Hepatocyte (in vitro differentiated cells): Measurements from ENCODE around the gene ATG16L2. TPM values are rescaled to one million over a fixed set of nuclear protein-coding genes. Genes with fewer than 3 reads are reported as not detected.

ENCODE experiments used
- DNase-seq: peaks from one replicate; pipeline ENCODE4 v3.0.0-alpha.2; 2016; ENCODE audit warnings: low spot score
- H2AFZ ChIP-seq: fragments of 200-600 bp; sonication (generic); 2 replicates; pipeline ENCODE4 v1.6.0; 2016; ENCODE audit warnings: antibody characterized with exemption, mild to moderate bottlenecking
- H3K27ac ChIP-seq: fragments of 200-600 bp; sonication (generic); 2 replicates; pipeline ENCODE4 v1.5.1; 2016; ENCODE audit warnings: mild to moderate bottlenecking
- H3K27me3 ChIP-seq: fragments of 200-600 bp; sonication (generic); 2 replicates; pipeline ENCODE4 v1.6.1; 2016
- H3K36me3 ChIP-seq: fragments of 200-600 bp; sonication (generic); replicated peaks from 2 replicates; pipeline ENCODE4 v1.5.1; 2016; ENCODE audit warnings: low read depth; ENCODE audit not compliant: insufficient read depth
- H3K4me1 ChIP-seq: fragments of 200-600 bp; sonication (generic); 2 replicates; pipeline ENCODE4 v1.5.1; 2016; ENCODE audit warnings: mild to moderate bottlenecking, moderate library complexity; ENCODE audit not compliant: insufficient read depth
- H3K4me2 ChIP-seq: fragments of 200-600 bp; sonication (generic); 2 replicates; pipeline ENCODE4 v1.6.0; 2016
- H3K4me3 ChIP-seq: fragments of 200-600 bp; sonication (generic); 2 replicates; pipeline ENCODE4 v1.5.1; 2016; ENCODE audit warnings: mild to moderate bottlenecking
- H3K79me2 ChIP-seq: fragments of 200-600 bp; sonication (generic); 2 replicates; pipeline ENCODE4 v1.6.0; 2017; ENCODE audit warnings: mild to moderate bottlenecking
- H3K9me2 ChIP-seq: fragments of 200-600 bp; sonication (generic); replicated peaks from 2 replicates; pipeline ENCODE4 v1.6.0; 2017; ENCODE audit warnings: mild to moderate bottlenecking; ENCODE audit not compliant: insufficient read depth
- H3K9me3 ChIP-seq: fragments of 200-600 bp; sonication (generic); 2 replicates; pipeline ENCODE4 v1.5.1; 2016; ENCODE audit warnings: low read depth, mild to moderate bottlenecking
- H4K20me1 ChIP-seq: fragments of 200-600 bp; sonication (generic); 2 replicates; pipeline ENCODE4 v1.6.0; 2016; ENCODE audit warnings: mild to moderate bottlenecking; ENCODE audit not compliant: insufficient read depth, poor library complexity, severe bottlenecking
- CTCF ChIP-seq: fragments of 200-600 bp; sonication (generic); IDR thresholded peaks from 2 replicates; pipeline ENCODE4 v1.5.1; 2016; ENCODE audit warnings: antibody characterized with exemption, mild to moderate bottlenecking; ENCODE audit not compliant: poor library complexity
- EZH2 ChIP-seq: fragments of 200-600 bp; sonication (generic); IDR thresholded peaks from 2 replicates; pipeline ENCODE4 v1.6.1; 2016; ENCODE audit warnings: antibody characterized with exemption, mild to moderate bottlenecking, borderline replicate concordance
- EZH2phosphoT487 ChIP-seq: fragments of 200-600 bp; sonication (generic); IDR thresholded peaks from one replicate; pipeline ENCODE4 v1.6.1; 2018; ENCODE audit warnings: antibody characterized with exemption, mild to moderate bottlenecking, low read depth, moderate library complexity; ENCODE audit not compliant: unreplicated experiment, severe bottlenecking
- WGBS: methylation state at CpG from one replicate; pipeline ENCODE4 v1.1.6; 2016; ENCODE audit warnings: low lambda C conversion rate; ENCODE audit errors: missing lambda C conversion rate; 5-methylcytosine and 5-hydroxymethylcytosine counted together
- polyA plus RNA-seq: library from polyadenylated mRNA; unstranded; fragments of >200 nt; fragmentation: Nextera tagmentation; extraction: Ambion mirVana; gene quantifications from 2 replicates; pipeline ENCODE4 v1.2.1, GENCODE V29; 2016
- total RNA-seq: library from RNA; depleted of rRNA; stranded (reverse); fragments of >200 nt; gene quantifications from 2 replicates; pipeline ENCODE4 v1.2.3, GENCODE V29; 2014

ATG16L2 gene
- total and polyA plus RNA-seq, 2 experiments from 2014 or later = 11.5 to 20.3 TPM

GRCh38 chr11:72816404-72816990, 2.3 kb downstream of the ATG16L2 start:
- H3K9me2 ChIP-seq = no peaks in the 10 kb centered on the region
- peaks cover 31% of the 10 kb centered on the region for H3K79me2 ChIP-seq
- H3K4me1 ChIP-seq = peaks cover 35% of the 10 kb centered on the region
- H2AFZ ChIP-seq = no peak overlapping the region
- no peaks in the 10 kb centered on the region for H3K9me3 ChIP-seq
- H3K4me2 ChIP-seq = no peak overlapping the region
- no peak for DNase-seq
- no peaks in the 10 kb centered on the region for H3K27me3 ChIP-seq
- no peaks in the 10 kb centered on the region for H4K20me1 ChIP-seq
- H3K36me3 ChIP-seq = no peaks in the 10 kb centered on the region
- whole genome bisulfite sequencing = 81% methylated on average over 7 of the region's 7 CpGs
- H3K4me3 ChIP-seq = no peak overlapping the region
- no peak overlapping the region for H3K27ac ChIP-seq
- TF ChIP-seq EZH2 (no peak), EZH2phosphoT487 (no peak), CTCF (no peak)

GRCh38 chr11:72817966-72818365, 3.8 kb downstream of the ATG16L2 start:
- WGBS = 100% methylated on average over 4 of the region's 4 CpGs
- no peak for DNase-seq
- no peak overlapping the region for H3K27ac ChIP-seq
- no peak overlapping the region for H2AFZ ChIP-seq
- no peak overlapping the region for H3K4me2 ChIP-seq
- no peaks in the 10 kb centered on the region for H3K9me2 ChIP-seq
- H3K9me3 ChIP-seq = no peaks in the 10 kb centered on the region
- H4K20me1 ChIP-seq = no peaks in the 10 kb centered on the region
- H3K36me3 ChIP-seq = no peaks in the 10 kb centered on the region
- no peaks in the 10 kb centered on the region for H3K27me3 ChIP-seq
- TF ChIP-seq EZH2phosphoT487 = no peak
- no peak for TF ChIP-seq CTCF
- no peak for TF ChIP-seq EZH2
- peaks cover 17% of the 10 kb centered on the region for H3K79me2 ChIP-seq
- H3K4me3 ChIP-seq = no peak overlapping the region
- peaks cover 28% of the 10 kb centered on the region for H3K4me1 ChIP-seq

- Histone ChIP-seq H3K4me3 (no peak overlapping the region), H3K36me3 (no peaks in the 10 kb centered on the region), H3K79me2 (peaks cover 12% of the 10 kb centered on the region), H4K20me1 (no peaks in the 10 kb centered on the region), H3K27ac (no peak overlapping the region), H3K27me3 (no peaks in the 10 kb centered on the region), H3K9me3 (no peaks in the 10 kb centered on the region), H2AFZ (no peak overlapping the region), H3K4me2 (no peak overlapping the region), H3K4me1 (peaks cover 19% of the 10 kb centered on the region), H3K9me2 (no peaks in the 10 kb centered on the region)
- no peak for TF ChIP-seq CTCF
- no peak for TF ChIP-seq EZH2
- TF ChIP-seq EZH2phosphoT487 = no peak
- WGBS = 94% methylated on average over 4 of the region's 4 CpGs
- DNase-seq = no peak
Observed at GRCh38 chr11:72818971-72819370, 4.8 kb downstream of the ATG16L2 start.
